Lung (tissue), 12 donors: Measurements from ENCODE around the gene SETD7. TPM values are rescaled to one million over a fixed set of nuclear protein-coding genes. Genes with fewer than 3 reads are reported as not detected.

ENCODE experiments used
- ATAC-seq: fragments of 200-7000 bp; cut with Tn5 transposase; one replicate; pipeline ENCODE4 v1.9.1; 2020; ENCODE audit warnings: moderate number of reproducible peaks; ENCODE audit not compliant: insufficient read depth, low FRiP score
- DNase-seq, 3 donors: peaks; one replicate each; pipeline ENCODE4 v3.0.0-alpha.2; 2013 to 2017
- H3K27ac ChIP-seq, 2 donors: one replicate each; pipeline ENCODE4 v1.5.1; 2013; ENCODE audit warnings: mild to moderate bottlenecking in 2 of 2, moderate library complexity in 2 of 2, control low read depth in 1 of 2, inconsistent platforms in 1 of 2, low read depth in 1 of 2, low read length in 1 of 2
- H3K27me3 ChIP-seq, 3 donors: one replicate each; pipeline ENCODE4 v1.5.1; 2013; ENCODE audit warnings: low read length in 2 of 3; ENCODE audit not compliant: control insufficient read depth in 3 of 3, insufficient read depth in 3 of 3
- H3K36me3 ChIP-seq, 4 donors: one replicate each; pipeline ENCODE4 v1.5.1; 2013; ENCODE audit warnings: low read length in 4 of 4, mild to moderate bottlenecking in 1 of 4, moderate library complexity in 1 of 4; ENCODE audit not compliant: control insufficient read depth in 4 of 4, insufficient read depth in 4 of 4
- H3K4me1 ChIP-seq, 5 donors: one replicate each; pipeline ENCODE4 v1.5.1; 2013; ENCODE audit warnings: low read length in 5 of 5, mild to moderate bottlenecking in 2 of 5, moderate library complexity in 1 of 5; ENCODE audit not compliant: control insufficient read depth in 5 of 5, insufficient read depth in 5 of 5
- H3K4me3 ChIP-seq: one replicate; pipeline ENCODE4 v1.5.1; 2013; ENCODE audit warnings: mild to moderate bottlenecking, control low read depth, moderate library complexity
- H3K9ac ChIP-seq, 2 donors: one replicate each; pipeline ENCODE4 v1.5.1; 2013; ENCODE audit warnings: low read length in 2 of 2, control low read depth in 1 of 2; ENCODE audit not compliant: insufficient read depth in 1 of 2
- H3K9me3 ChIP-seq, 4 donors: one replicate each; pipeline ENCODE4 v1.5.1; 2013; ENCODE audit warnings: low read length in 3 of 4, mild to moderate bottlenecking in 1 of 4, moderate library complexity in 1 of 4; ENCODE audit not compliant: control insufficient read depth in 4 of 4, insufficient read depth in 3 of 4
- CTCF ChIP-seq: IDR thresholded peaks from 2 replicates; pipeline ENCODE4 v1.5.1; 2012; ENCODE audit warnings: mild to moderate bottlenecking; ENCODE audit errors: control extremely low read depth, extremely low read depth
- WGBS, 2 donors: extraction: QIAGEN DNeasy Blood & Tissue Kit; methylation state at CpG; one replicate each; pipeline ENCODE4 v1.1.7; 2013; 5-methylcytosine and 5-hydroxymethylcytosine counted together
- polyA plus RNA-seq, 2 donors: library from polyadenylated mRNA; stranded (reverse); fragments of 200-250 nt; gene quantifications; one replicate each; pipeline ENCODE4 v1.2.1, GENCODE V29; 2013
- total RNA-seq, 2 donors: library from RNA; depleted of rRNA in 1 of 2; stranded (reverse); fragments of >200 nt in 1 of 2; gene quantifications; one replicate each; pipeline ENCODE4 v1.2.1, GENCODE V29; 2014 to 2021
- donor health status: control.
- donor health status: control.
- donor health status: Bipolar disorder and iron deficiency.
- donor health status: healthy.
- donor health status: DM: yes; HTN: yes; CAD: no.

SETD7 gene
- total and polyA plus RNA-seq, 4 donors, result 8.9 to 35.7 (median 24.8) TPM

GRCh38 chr4:139483000-139483399 lies 73.0 kb downstream of the SETD7 start:
- Histone ChIP-seq H3K9ac (no peak overlapping the region), H3K36me3 (no peaks in the 10 kb centered on the region), H3K9me3 (no peaks in the 10 kb centered on the region), H3K4me3 (no peak overlapping the region), H3K4me1 (peaks cover 0 to 5% (median 0%) of the 10 kb centered on the region in 5 donors), H3K27me3 (no peaks in the 10 kb centered on the region), H3K27ac (no peak overlapping the region)
- TF ChIP-seq CTCF, result no peak
- ATAC-seq, result no peak
- WGBS, 2 donors, result 94 to 97% methylated on average over 3 of the region's 3 CpGs
- DNase-seq, result no peak

GRCh38 chr4:139481465-139481864 lies 74.6 kb downstream of the SETD7 start:
- Histone ChIP-seq H3K4me3 (no peak overlapping the region), H3K27ac (no peak overlapping the region), H3K9ac (no peak overlapping the region), H3K4me1 (peaks cover 0 to 3% (median 0%) of the 10 kb centered on the region in 5 donors), H3K27me3 (no peaks in the 10 kb centered on the region), H3K36me3 (peaks cover 0 to 3% (median 1%) of the 10 kb centered on the region in 4 donors), H3K9me3 (no peaks in the 10 kb centered on the region)
- no peak for ATAC-seq
- 49 to 57% methylated on average over 1 of the region's 1 CpG for WGBS, 2 donors
- DNase-seq, result no peak
- no peak for TF ChIP-seq CTCF

GRCh38 chr4:139476363-139476762 lies 79.7 kb downstream of the SETD7 start:
- no peak for TF ChIP-seq CTCF
- Histone ChIP-seq H3K4me3 (no peak overlapping the region), H3K27me3 (no peaks in the 10 kb centered on the region), H3K36me3 (peaks cover 4 to 11% (median 8%) of the 10 kb centered on the region in 4 donors), H3K27ac (no peak overlapping the region), H3K9me3 (no peaks in the 10 kb centered on the region), H3K9ac (no peak overlapping the region), H3K4me1 (peaks cover 0 to 1% (median 0%) of the 10 kb centered on the region in 5 donors)
- 93 to 94% methylated on average over 4 of the region's 4 CpGs for WGBS, 2 donors
- ATAC-seq (no peak), DNase-seq (no peak)

GRCh38 chr4:139472852-139473251 lies 83.2 kb downstream of the SETD7 start:
- no peak overlapping the region for H3K27ac ChIP-seq
- H3K4me1 ChIP-seq, result peaks cover 0 to 6% (median 0%) of the 10 kb centered on the region in 5 donors
- no peak overlapping the region for H3K9ac ChIP-seq
- H3K4me3 ChIP-seq, result no peak overlapping the region
- peaks cover 4 to 11% (median 8%) of the 10 kb centered on the region in 4 donors for H3K36me3 ChIP-seq
- DNase-seq, result no peak
- no peak for ATAC-seq
- no peaks in the 10 kb centered on the region for H3K27me3 ChIP-seq
- TF ChIP-seq CTCF, result no peak
- WGBS, 2 donors, result 89% methylated on average over 3 of the region's 3 CpGs
- H3K9me3 ChIP-seq, result peaks cover 0 to 3% (median 0%) of the 10 kb centered on the region in 4 donors
